Transverse colon (tissue), 4 donors: ENCODE data around the gene PIGV.
"Not testable (repeated sequence)": the region's sequence is repeated elsewhere in the genome, so short reads cannot be mapped to it uniquely, and the experiment has no call there.

Experiments
- EP300 ChIP-seq: sonication (generic); formaldehyde crosslinking; IDR thresholded peaks from one replicate; pipeline ENCODE4 v1.6.1; 2017; ENCODE audit warnings: antibody characterized with exemption, low read depth
- POLR2A ChIP-seq: fragments of 450-650 bp; IDR thresholded peaks from one replicate; pipeline ENCODE4 v1.6.1; 2016; ENCODE audit warnings: antibody characterized with exemption, mild to moderate bottlenecking, moderate library complexity
- POLR2AphosphoS5 ChIP-seq, 3 donors: sonication (generic); formaldehyde crosslinking; IDR thresholded peaks; one replicate each; pipeline ENCODE4 v1.6.1; 2016; ENCODE audit warnings: antibody characterized with exemption in 3 of 3
- TF ChIP-seq, protein P1 (sequence below), 5 experiments: fragments of 200-600 bp in 3 of 5; fragments of 450-650 bp in 2 of 5; sonication (generic) in 3 of 5; IDR thresholded peaks; 1 replicate in 2 of 5; 2 replicates in 3 of 5; pipeline ENCODE4 v1.5.1; 2016 to 2017; ENCODE audit warnings: antibody characterized with exemption in 5 of 5, inconsistent platforms in 3 of 5, mild to moderate bottlenecking in 2 of 5, moderate library complexity in 1 of 5

DNA sequence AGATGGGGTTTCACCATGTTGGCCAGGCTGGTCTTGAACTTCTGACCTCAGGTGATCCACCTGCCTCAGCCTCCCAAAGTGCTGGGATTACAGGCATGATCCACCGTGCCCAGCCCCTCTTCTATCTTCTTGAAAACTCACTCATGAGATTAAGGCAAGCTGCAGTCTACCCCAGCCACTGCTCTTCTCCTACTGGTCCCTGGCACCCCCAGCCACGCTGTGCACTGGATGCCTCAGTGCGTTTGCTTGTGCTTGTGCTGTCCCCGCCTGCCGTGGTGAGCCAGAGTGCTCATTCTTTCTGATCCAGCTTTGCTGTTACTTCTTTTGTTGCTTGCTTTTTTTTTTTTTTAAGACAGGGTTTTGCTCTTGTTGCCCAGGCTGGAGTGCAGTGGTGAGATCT is 49.9 kb downstream of the PIGV start:
- TF ChIP-seq, protein P1, sequence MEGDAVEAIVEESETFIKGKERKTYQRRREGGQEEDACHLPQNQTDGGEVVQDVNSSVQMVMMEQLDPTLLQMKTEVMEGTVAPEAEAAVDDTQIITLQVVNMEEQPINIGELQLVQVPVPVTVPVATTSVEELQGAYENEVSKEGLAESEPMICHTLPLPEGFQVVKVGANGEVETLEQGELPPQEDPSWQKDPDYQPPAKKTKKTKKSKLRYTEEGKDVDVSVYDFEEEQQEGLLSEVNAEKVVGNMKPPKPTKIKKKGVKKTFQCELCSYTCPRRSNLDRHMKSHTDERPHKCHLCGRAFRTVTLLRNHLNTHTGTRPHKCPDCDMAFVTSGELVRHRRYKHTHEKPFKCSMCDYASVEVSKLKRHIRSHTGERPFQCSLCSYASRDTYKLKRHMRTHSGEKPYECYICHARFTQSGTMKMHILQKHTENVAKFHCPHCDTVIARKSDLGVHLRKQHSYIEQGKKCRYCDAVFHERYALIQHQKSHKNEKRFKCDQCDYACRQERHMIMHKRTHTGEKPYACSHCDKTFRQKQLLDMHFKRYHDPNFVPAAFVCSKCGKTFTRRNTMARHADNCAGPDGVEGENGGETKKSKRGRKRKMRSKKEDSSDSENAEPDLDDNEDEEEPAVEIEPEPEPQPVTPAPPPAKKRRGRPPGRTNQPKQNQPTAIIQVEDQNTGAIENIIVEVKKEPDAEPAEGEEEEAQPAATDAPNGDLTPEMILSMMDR (IDR thresholded peaks at IDR 0.05): not testable (repeated sequence)
- not testable (repeated sequence) for TF ChIP-seq POLR2A; POLR2AphosphoS5 (IDR thresholded peaks at IDR 0.05); EP300
